OCI-LY3 (cell line): ENCODE measurements around the gene KIFAP3.
"Not testable (repeated sequence)": the region's sequence is repeated elsewhere in the genome, so short reads cannot be mapped to it uniquely, and the experiment has no call there.

ENCODE experiments used
- EZH2phosphoT487 ChIP-seq: fragments of 200-600 bp; shearing (Covaris generic); IDR thresholded peaks from 2 replicates; pipeline ENCODE4 v1.6.1; 2018; ENCODE audit warnings: antibody characterized with exemption, mixed run types, low read depth
- TF ChIP-seq, protein P1 (sequence below): fragments of 200-600, 300-600 bp; sonication (generic); IDR thresholded peaks from 2 replicates; pipeline ENCODE4 v1.5.1; 2014; ENCODE audit warnings: antibody characterized with exemption, low read length, low read depth

DNA sequence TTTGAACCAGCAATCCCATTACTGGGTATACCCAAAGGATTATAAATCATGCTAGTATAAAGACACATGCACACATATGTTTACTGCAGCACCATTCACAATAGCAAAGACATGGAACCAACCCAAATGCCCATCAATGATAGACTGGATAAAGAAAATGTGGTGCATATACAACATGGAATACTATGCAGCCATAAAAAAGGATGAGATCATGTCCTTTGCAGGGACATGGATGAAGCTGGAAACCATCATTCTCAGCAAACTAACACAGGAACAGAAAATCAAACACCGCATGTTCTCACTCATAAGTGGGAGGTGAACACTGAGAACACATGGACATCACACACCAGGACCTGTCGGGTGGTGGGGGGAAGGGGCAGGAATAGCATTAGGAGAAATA, 65.8 kb downstream of the KIFAP3 start:
- TF ChIP-seq, protein P1, sequence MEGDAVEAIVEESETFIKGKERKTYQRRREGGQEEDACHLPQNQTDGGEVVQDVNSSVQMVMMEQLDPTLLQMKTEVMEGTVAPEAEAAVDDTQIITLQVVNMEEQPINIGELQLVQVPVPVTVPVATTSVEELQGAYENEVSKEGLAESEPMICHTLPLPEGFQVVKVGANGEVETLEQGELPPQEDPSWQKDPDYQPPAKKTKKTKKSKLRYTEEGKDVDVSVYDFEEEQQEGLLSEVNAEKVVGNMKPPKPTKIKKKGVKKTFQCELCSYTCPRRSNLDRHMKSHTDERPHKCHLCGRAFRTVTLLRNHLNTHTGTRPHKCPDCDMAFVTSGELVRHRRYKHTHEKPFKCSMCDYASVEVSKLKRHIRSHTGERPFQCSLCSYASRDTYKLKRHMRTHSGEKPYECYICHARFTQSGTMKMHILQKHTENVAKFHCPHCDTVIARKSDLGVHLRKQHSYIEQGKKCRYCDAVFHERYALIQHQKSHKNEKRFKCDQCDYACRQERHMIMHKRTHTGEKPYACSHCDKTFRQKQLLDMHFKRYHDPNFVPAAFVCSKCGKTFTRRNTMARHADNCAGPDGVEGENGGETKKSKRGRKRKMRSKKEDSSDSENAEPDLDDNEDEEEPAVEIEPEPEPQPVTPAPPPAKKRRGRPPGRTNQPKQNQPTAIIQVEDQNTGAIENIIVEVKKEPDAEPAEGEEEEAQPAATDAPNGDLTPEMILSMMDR, result not testable (repeated sequence)
- TF ChIP-seq EZH2phosphoT487, result not testable (repeated sequence)
